ENCODE measurements around the gene LPP.
"Not testable (repeated sequence)": the region's sequence is repeated elsewhere in the genome, so short reads cannot be mapped to it uniquely, and the experiment has no call there.

The LPP gene

GRCh38 chr3:188401244-188401993 is 247.5 kb downstream of the LPP start:
- no peak for DNase-seq (ENCODE audit: low read depth)

DNA sequence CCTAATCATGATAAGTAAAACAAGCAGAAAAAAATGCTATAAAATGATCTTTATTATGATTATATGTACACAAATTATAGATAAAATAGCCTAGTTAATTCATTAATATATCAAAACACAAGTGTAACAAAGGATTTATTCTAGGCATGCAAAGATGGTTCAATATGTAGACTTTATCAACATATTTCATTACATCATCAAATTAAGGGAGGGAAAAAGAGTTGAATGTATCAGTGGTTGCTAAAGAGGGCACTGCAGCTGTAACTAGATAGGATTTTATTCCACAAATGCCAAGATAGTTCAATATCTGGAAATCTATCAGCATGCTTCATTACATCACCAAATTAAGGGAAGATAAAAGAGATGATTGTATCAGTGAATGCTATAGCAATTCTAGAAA is 248.3 kb downstream of the LPP start:
- DNase-seq (ENCODE audit: low read depth), result no peak

- DNase-seq (ENCODE audit: low read depth), result no peak
Observed at GRCh38 chr3:188403404-188403803, 249.4 kb downstream of the LPP start.

- DNase-seq (ENCODE audit: low read depth), result no peak
Observed at GRCh38 chr3:188404124-188404523, 250.2 kb downstream of the LPP start.

- DNase-seq (ENCODE audit: low read depth), result no peak
Observed at GRCh38 chr3:188404701-188405100, 250.7 kb downstream of the LPP start.

DNA sequence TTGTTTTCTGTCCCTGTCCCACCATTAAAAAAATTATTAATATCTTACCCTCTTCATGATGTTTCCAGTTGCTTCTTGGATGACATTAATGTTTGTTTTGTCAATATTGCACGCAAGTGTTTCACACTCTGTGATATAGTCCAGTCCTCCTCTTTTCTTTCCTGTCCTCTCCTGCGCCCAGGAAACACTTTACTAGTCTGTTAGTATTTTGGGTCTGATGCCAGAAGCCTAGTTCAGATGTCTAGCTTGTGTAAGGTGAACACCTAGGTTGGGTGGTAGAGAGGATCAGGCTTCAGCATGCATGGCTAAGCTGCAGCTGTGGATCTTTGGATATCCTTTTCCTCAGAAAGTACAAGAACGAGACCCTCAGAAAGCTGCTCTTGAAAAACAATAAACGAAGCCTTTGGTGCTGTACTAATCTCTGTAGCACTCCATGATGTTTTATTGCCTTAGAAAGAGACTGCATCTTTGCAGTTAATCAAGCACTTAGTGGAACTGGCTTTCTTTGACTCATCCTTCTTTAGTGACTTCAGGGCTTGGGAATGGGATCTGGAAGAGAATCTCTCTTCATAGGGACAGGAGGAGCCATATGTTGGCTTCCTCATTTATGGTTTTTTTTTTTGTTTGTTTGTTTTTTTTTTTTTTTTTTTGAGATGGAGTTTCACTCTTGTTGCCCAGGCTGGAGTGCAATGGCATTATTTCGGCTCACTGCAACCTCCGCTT is 253.4 kb downstream of the LPP start:
- peak; percentile 36 for DNase-seq (ENCODE audit: low read depth)

- no peak for DNase-seq (ENCODE audit: low read depth)
Observed at GRCh38 chr3:188408831-188409230, 254.9 kb downstream of the LPP start.

GRCh38 chr3:188411750-188412149 is 257.8 kb downstream of the LPP start:
- DNase-seq (ENCODE audit: low read depth), result no peak

GRCh38 chr3:188415196-188415595 is 261.2 kb downstream of the LPP start:
- DNase-seq (ENCODE audit: low read depth), result no peak

DNA sequence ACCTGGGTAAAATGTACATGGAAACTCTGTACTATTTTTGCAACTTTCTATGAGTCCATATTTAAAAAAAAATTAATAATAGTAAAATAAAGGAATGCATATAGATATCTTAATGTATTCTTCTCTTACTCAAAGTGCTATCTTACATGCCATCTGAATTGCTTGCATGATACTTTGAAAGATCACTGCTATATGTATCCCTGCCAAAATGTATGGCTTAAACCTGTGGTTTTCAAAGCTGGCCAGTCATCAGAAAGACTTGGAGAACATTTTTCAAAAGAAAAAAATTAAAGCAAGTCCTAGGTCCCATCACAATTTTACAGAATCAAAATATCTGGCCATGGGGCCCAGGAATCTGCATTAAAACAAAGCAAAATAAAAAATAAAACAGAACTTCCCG is 262.1 kb downstream of the LPP start:
- peak; percentile 34 for DNase-seq (ENCODE audit: low read depth)

GRCh38 chr3:188417271-188417696 is 263.3 kb downstream of the LPP start:
- DNase-seq (ENCODE audit: low read depth), result no peak

- no peak for DNase-seq (ENCODE audit: low read depth)
Observed at GRCh38 chr3:188417766-188418165, 263.8 kb downstream of the LPP start.

GRCh38 chr3:188421151-188421821 is 267.3 kb downstream of the LPP start:
- DNase-seq (ENCODE audit: low read depth), result peak; percentile 73

DNA sequence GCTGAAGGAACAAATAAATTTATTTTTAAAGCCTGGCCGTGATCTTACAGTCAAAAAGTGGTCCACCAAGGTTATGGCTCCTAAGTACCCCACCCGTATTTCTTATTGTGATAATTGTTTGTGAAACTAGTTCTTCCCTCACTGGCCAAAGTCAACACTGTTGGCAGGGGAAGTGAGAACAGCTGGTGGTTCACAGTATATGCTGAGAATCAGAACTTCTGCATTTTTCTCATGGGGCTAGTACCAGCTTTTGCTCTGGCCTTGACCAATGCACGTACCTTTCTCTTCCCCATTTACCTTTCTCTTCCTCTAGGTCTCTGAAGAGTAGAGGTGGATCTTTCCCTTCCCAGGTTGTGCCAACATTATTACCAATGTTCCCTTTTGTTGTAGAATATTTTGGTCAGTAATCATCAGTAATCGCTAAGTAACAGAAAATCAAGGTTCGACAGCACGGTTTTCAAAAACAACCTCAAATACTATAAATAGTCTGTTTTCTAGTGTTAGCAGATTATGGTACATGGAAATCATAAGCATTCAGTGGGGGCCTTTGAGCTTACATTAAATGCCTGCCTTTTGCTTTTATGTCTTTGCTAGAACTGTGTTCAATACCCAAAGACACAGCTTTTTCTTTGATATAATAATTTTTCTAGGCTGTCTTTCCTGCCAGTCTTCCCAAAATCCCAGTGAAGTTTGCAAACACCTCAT is 268.0 kb downstream of the LPP start:
- DNase-seq (ENCODE audit: low read depth), result no peak

- DNase-seq (ENCODE audit: low read depth), result not testable (repeated sequence)
Observed at GRCh38 chr3:188427981-188428380, 274.0 kb downstream of the LPP start.

DNA sequence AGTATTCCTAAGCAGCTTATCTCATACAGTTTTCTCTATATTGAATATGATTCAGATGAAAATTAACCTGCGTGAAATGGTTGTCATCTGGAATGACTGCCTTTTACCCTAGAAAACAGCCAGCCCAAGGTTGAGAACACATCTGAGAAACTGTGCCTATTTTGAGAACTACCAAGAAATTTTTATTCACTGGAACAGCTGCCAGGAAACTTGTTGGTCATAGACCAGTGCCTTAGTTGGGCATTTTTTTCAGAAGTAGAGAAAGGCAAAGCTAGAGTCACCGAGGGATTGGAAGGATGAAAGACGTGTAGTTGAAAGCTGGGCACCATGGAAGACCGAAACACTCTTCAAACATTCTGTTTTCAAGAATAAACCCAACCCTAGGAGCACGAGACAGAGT is 277.1 kb downstream of the LPP start:
- DNase-seq (ENCODE audit: low read depth), result no peak

DNA sequence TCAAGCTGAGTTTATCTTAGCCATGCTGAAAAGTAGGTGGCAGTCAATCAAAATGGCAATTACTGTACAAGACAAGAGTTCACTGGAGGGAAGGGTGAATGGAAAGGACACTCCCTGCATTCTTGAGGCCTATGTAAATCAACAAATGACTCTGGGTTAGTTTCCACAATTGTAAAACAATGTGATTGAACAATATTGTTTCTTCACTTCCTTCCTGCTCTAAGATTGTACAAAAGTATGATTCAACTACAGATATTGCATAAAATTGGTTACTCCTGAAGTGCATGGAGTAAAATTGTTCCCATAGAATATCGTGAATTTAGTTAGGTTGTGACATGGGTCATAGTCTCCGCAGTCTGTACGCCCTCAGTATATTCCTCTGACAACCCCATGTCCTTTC is 277.6 kb downstream of the LPP start:
- peak; percentile 78 for DNase-seq (ENCODE audit: low read depth)

DNA sequence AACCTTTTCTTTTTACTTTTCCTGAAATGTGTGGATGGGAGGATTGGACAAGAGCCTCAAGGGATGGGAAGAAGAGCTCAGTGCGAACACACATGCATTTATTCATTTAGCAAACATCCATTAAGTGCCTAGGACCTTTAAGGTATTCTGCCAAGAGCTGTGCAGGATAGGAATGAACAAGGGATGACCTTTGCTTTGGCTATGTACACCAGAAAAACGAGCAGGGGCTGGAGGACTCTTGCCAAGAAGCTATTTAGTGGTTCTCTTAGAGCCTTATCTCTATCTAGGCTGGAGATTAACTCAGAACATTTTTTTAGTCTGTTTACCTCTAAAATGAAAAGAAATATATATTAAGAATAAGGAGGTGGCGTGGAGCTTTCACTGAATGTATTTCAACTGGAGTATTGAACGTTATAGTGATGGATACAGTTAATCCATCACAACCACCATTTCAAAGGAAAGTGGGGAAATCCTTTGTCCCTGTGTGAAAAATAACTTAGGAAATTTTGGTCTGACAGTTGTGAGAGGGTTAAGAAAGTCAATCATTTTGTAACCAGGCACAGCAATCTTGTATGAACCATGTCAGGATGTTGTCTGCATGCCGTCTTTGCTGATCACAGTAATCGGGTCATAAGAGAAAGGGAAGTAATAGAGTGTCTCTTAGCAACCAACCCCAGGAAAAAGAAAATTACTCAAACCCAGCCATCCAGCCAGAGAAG is 279.0 kb downstream of the LPP start:
- no peak for DNase-seq (ENCODE audit: low read depth)

GRCh38 chr3:188433521-188434150 is 279.7 kb downstream of the LPP start:
- DNase-seq (ENCODE audit: low read depth), result no peak

- peak; percentile 8 for DNase-seq (ENCODE audit: low read depth)
Observed at GRCh38 chr3:188434594-188434993, 280.6 kb downstream of the LPP start.

GRCh38 chr3:188435266-188435665 is 281.3 kb downstream of the LPP start:
- DNase-seq (ENCODE audit: low read depth), result no peak

Measured in ELR (cell line).